HG02981 (cell line): ENCODE data around the gene RAD51AP1.
A peak's percentile ranks its signal among the peaks of the same experiment; 100 is the strongest.

Experiments
- ATAC-seq: cut with Tn5 transposase; IDR thresholded peaks from one replicate; pipeline ENCODE4 v1.9.1; 2021; ENCODE audit warnings: mild to moderate bottlenecking, moderate library complexity; ENCODE audit not compliant: unreplicated experiment

RAD51AP1 gene

GRCh38 chr12:4589941-4590340, 51.3 kb downstream of the RAD51AP1 start:
- no peak for ATAC-seq

DNA sequence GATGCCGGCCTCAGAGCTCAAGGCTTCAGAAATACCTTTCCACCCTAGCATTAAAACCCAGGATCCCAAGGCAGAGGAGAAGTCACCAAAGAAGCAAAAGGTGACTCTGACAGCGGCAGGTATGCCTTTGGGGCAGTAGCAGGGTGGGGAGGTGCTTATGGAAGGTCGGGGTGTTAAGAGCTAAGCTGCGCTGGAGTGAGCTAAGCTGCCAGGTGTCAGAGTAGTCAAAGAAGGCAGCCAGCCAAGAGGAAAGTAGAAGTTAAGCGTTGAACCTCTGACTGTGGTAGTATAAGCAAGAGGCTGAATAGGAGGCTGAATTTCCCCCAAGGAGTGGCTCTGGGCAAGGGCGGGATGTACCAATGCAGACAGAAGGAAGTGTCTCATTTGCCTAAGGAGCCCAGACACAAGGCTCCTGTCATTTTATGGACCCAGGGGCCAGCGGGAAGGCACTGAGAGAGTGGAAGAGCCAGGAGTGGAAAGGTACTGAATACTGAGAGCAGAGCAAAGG, 52.5 kb downstream of the RAD51AP1 start:
- no peak for ATAC-seq

GRCh38 chr12:4595881-4596280, 57.2 kb downstream of the RAD51AP1 start:
- ATAC-seq: no peak

DNA sequence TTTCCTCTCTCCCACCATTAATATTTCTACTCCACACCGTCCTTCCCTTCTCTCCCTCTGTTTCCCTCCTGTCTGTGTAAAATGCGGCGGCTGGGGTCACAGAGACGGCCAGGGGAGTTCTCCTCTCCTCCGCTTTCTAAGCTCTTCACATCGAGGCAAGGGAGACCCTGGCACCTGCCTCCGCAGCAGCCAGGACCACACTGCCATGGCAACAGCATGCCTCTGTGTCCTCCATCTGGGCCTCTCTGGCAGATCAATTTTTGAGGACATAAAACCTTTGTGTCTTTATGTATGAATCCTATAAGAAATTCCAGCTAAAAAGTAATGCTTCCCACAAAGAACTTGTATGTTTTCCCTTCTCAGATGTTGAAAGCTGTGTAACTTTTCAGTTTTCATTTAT, 64.7 kb downstream of the RAD51AP1 start:
- no peak for ATAC-seq

DNA sequence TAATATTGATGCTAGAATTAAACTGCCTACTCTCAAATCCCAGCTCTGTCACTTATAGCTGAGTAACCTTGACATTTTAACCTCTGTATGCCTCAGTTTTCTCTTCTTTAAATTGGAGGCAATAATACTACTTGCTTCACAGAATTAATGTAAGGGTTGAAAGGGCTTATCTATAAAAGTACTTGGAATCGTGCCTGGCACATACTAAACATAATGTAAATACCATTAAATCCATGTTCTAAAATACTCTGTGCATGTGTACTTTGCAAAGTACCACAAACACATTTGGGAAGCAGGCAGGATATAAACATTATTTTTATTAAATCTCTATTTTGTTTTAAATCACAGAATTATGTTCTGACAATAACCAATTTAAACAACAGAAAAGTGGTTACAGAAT, 65.3 kb downstream of the RAD51AP1 start:
- ATAC-seq: no peak

- peak; percentile 90 for ATAC-seq
These were observed 66.0 kb downstream of the RAD51AP1 start for GRCh38 chr12:4604684-4605193.

DNA sequence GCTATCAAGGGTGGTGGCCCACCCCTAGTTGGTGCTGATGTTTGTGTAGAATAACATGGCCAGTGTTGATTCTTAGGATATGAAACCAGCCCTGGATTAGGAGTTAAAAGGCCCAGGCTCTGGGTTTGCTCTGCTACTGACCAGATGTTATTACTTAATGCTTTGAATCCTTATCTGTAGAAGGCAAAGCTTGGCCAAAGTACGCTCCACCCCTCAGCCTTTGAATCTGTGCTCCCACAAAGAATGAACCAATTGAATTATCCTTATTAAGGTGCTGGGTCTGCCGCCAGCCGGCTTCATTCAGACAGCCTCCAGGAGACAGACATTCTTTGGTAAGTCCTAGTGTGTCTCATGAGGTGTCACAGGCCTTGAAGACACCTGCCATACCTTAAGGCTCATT, 68.4 kb downstream of the RAD51AP1 start:
- ATAC-seq: no peak

GRCh38 chr12:4609071-4609470, 70.4 kb downstream of the RAD51AP1 start:
- no peak for ATAC-seq
